HepG2 (cell line): ENCODE data around the gene HELZ. TPM values are rescaled to one million over a fixed set of nuclear protein-coding genes. Genes with fewer than 3 reads are reported as not detected.

Source experiments
- ATAC-seq: fragments of 200-7000 bp; cut with Tn5 transposase; 3 replicates; pipeline ENCODE4 v1.9.1; 2020; ENCODE audit warnings: mild to moderate bottlenecking, moderate library complexity
- BruUV-seq: library from RNA; stranded (reverse); fragments of 400-500 nt; replicated peaks from 2 replicates; lab custom pipeline; 2021; lab: Mats Ljungman, UMichigan
- CTCF ChIA-PET: fragments of 300-600 bp; formaldehyde crosslinking; extraction: SDS; loops from one replicate; lab custom pipeline; 2021; ENCODE audit warnings: low total read pairs, inconsistent platforms, low intra/inter-chr PET ratio; lab: Yijun Ruan, JAX
- POLR2A ChIA-PET: fragments of 350-600 bp; sonication (Branson Sonifier 250); formaldehyde crosslinking; loops from one replicate; lab custom pipeline; 2020; ENCODE audit warnings: antibody characterized with exemption, inconsistent platforms; lab: Yijun Ruan, JAX
- DNase-seq: peaks from one replicate; pipeline ENCODE4 v3.0.0-alpha.2; 2015; ENCODE audit warnings: low spot score
- FAIRE-seq: peaks from 3 replicates; lab custom pipeline; 2011; peaks lifted over from hg19 to GRCh38; lab: Jason Lieb, UNC
- H2AFZ ChIP-seq: one replicate; pipeline ENCODE4 v1.6.1; 2011; ENCODE audit warnings: low read length, inconsistent platforms
- H3K27ac ChIP-seq: fragments of 300-600 bp; 3 replicates; pipeline ENCODE4 v1.8.0; 2011; ENCODE audit warnings: mixed run types, mild to moderate bottlenecking, mixed read lengths, low read length, inconsistent platforms; ENCODE audit not compliant: insufficient read depth; ENCODE audit errors: extremely low read length
- H3K27me3 ChIP-seq, 2 experiments: fragments of 200-600 bp in 1 of 2; 2 replicates in 1 of 2; 3 replicates in 1 of 2; pipeline versions ENCODE4 v1.6.0 to v1.8.0; 2011; ENCODE audit warnings: low read length in 2 of 2, mild to moderate bottlenecking in 2 of 2, moderate library complexity in 2 of 2, inconsistent platforms in 1 of 2; ENCODE audit not compliant: insufficient read depth in 2 of 2, control insufficient read depth in 1 of 2
- H3K36me3 ChIP-seq, 2 experiments: fragments of 200-600 bp in 1 of 2; replicated peaks in 1 of 2; 2 replicates in 1 of 2; 3 replicates in 1 of 2; pipeline versions ENCODE4 v1.5.1 to v1.8.0; 2011; ENCODE audit warnings: low read length in 2 of 2, inconsistent platforms in 1 of 2; ENCODE audit not compliant: insufficient read depth in 2 of 2, control insufficient read depth in 1 of 2
- H3K4me1 ChIP-seq: 2 replicates; pipeline ENCODE4 v1.5.1; 2012; ENCODE audit warnings: low read length, inconsistent platforms; ENCODE audit not compliant: insufficient read depth
- H3K4me2 ChIP-seq: 2 replicates; pipeline ENCODE4 v1.6.0; 2011; ENCODE audit warnings: low read depth, low read length, inconsistent platforms
- H3K4me3 ChIP-seq, 3 experiments: fragments of 200-600 bp in 1 of 3; sonication (generic), shearing (Covaris generic) in 1 of 3; replicated peaks in 1 of 3; 2 replicates each; pipeline ENCODE4 v1.5.1; 2011 to 2016; ENCODE audit warnings: low read length in 3 of 3, inconsistent platforms in 2 of 3, low read depth in 2 of 3, mild to moderate bottlenecking in 2 of 3, control low read depth in 1 of 3, mixed read lengths in 1 of 3; ENCODE audit not compliant: insufficient read depth in 1 of 3
- H3K79me2 ChIP-seq: one replicate; pipeline ENCODE4 v1.6.1; 2011; ENCODE audit warnings: low read length, inconsistent platforms; ENCODE audit not compliant: insufficient read depth
- H3K9ac ChIP-seq: 2 replicates; pipeline ENCODE4 v1.6.0; 2011; ENCODE audit warnings: mild to moderate bottlenecking, low read depth, low read length, inconsistent platforms; ENCODE audit not compliant: insufficient read depth
- H3K9me3 ChIP-seq: 2 replicates; pipeline ENCODE4 v1.5.1; 2012; ENCODE audit warnings: mild to moderate bottlenecking, low read length
- H4K20me1 ChIP-seq: 2 replicates; pipeline ENCODE4 v1.6.0; 2011; ENCODE audit warnings: inconsistent platforms, mild to moderate bottlenecking, low read length, moderate library complexity; ENCODE audit not compliant: insufficient read depth
- BCL3 ChIP-seq: sonication (generic); formaldehyde crosslinking; IDR thresholded peaks from 2 replicates; pipeline ENCODE4 v1.5.1; 2020; ENCODE audit warnings: mild to moderate bottlenecking, missing genetic modification reagents, moderate library complexity
- CC2D1A ChIP-seq: sonication (generic); formaldehyde crosslinking; IDR thresholded peaks from 2 replicates; pipeline ENCODE4 v1.8.1; 2023; ENCODE audit warnings: mild to moderate bottlenecking, missing genetic modification reagents
- GATA4 ChIP-seq: sonication (generic); IDR thresholded peaks from 2 replicates; pipeline ENCODE4 v1.6.1; 2016; ENCODE audit warnings: antibody characterized with exemption, low read depth, borderline replicate concordance
- GMEB1 ChIP-seq: sonication (generic); formaldehyde crosslinking; IDR thresholded peaks from 2 replicates; pipeline ENCODE4 v1.5.1; 2020; ENCODE audit warnings: missing genetic modification reagents, mild to moderate bottlenecking, borderline replicate concordance
- POLR2G ChIP-seq: fragments of 200-400 bp; formaldehyde crosslinking; IDR thresholded peaks from 2 replicates; pipeline ENCODE4 v1.6.1; 2018; ENCODE audit warnings: mild to moderate bottlenecking, low read depth, low read length, moderate library complexity
- RBFOX2 ChIP-seq: fragments of 200-400 bp; formaldehyde crosslinking; IDR thresholded peaks from 2 replicates; pipeline ENCODE4 v1.6.1; 2017; ENCODE audit warnings: low read depth, mild to moderate bottlenecking, low read length
- ZNF337 ChIP-seq: sonication (generic); formaldehyde crosslinking; IDR thresholded peaks from 2 replicates; pipeline ENCODE4 v1.5.1; 2020; ENCODE audit warnings: missing genetic modification reagents, low read depth, mild to moderate bottlenecking, borderline replicate concordance
- ZNF672 ChIP-seq: sonication (generic); formaldehyde crosslinking; IDR thresholded peaks from 2 replicates; pipeline ENCODE4 v1.8.1; 2022; ENCODE audit warnings: missing genetic modification reagents
- WGBS: methylation state at CpG from one replicate; pipeline ENCODE4 v1.1.6; 2017; ENCODE audit warnings: low lambda C conversion rate; 5-methylcytosine and 5-hydroxymethylcytosine counted together
- in situ Hi-C: cut with HindIII; loops from 2 replicates; pipeline ENCODE4 v1.10.0; 2017; ENCODE audit warnings: low pct_unique_long_range_greater_than_20kb; ENCODE audit not compliant: extremely low pct_ligation_motif_present
- intact Hi-C: fragments of 100-400 bp; cut with micrococcal nuclease; formaldehyde crosslinking; loops from one replicate; pipeline ENCODE4 v1.10.0; 2022; ENCODE audit not compliant: unreplicated experiment
- polyA plus RNA-seq, 8 experiments: library from polyadenylated mRNA; depleted of rRNA in 3 of 8; stranded (reverse) in 7 of 8; unstranded in 1 of 8; fragments of >200 nt; fragmentation: Illumina TruSeq in 4 of 8; extraction: Trizol in 4 of 8; gene quantifications; 2 replicates each; pipeline versions ENCODE4 v1.2.1 to v1.2.3, GENCODE V29; 2011 to 2016; ENCODE audit warnings: low read depth in 4 of 8, missing spikeins in 1 of 8, mixed read lengths in 1 of 8; ENCODE audit not compliant: insufficient read depth in 1 of 8
- total RNA-seq, 5 experiments: library from RNA; depleted of rRNA; stranded (reverse); fragments of >200 nt; fragmentation: Illumina TruSeq; extraction: Trizol; gene quantifications; 2 replicates each; pipeline ENCODE4 v1.2.3, GENCODE V29; 2016; ENCODE audit warnings: low read depth in 1 of 5

HELZ gene
- total and polyA plus RNA-seq, 2 of the 13 experiments (the other 11 are each of a cell fraction or from before 2014, with no cell fraction given), result 35.3 to 52.4 TPM

GRCh38 chr17:67270416-67270815, 25.4 kb upstream of the HELZ start:
- no TSS peak for BruUV-seq

More at GRCh38 chr17:67270416-67270815, 25.4 kb upstream of the HELZ start:
- in situ Hi-C loops, result no loop called here
- TF ChIP-seq ZNF672 (CRISPR knock-in tag) (no peak), GATA4 (no peak), RBFOX2 (no peak), BCL3 (no peak), GMEB1 (CRISPR knock-in tag) (no peak), ZNF337 (CRISPR knock-in tag) (no peak), CC2D1A (CRISPR knock-in tag) (no peak), POLR2G (no peak)
- TF ChIP-seq, all 625 proteins: peak for 0
- Histone ChIP-seq H3K9ac (no peak overlapping the region), H3K36me3 (no peaks in the 10 kb centered on the region), H3K27me3 (no peaks in the 10 kb centered on the region), H3K4me1 (peaks cover 14% of the 10 kb centered on the region), H3K4me2 (no peak overlapping the region), H3K27ac (no peak overlapping the region), H3K9me3 (no peaks in the 10 kb centered on the region), H3K4me3 (no peak overlapping the region), H3K79me2 (no peaks in the 10 kb centered on the region), H2AFZ (no peak overlapping the region), H4K20me1 (no peaks in the 10 kb centered on the region)
- ATAC-seq (no peak), DNase-seq (no peak), FAIRE-seq (no peak)
- ChIA-PET CTCF (no interaction called here), POLR2A (no interaction called here)
- intact Hi-C loops, result loop anchor here (10.0 kb wide), 1 partner anchor 64 kb away; no protein-coding TSS in a partner anchor
- 54% methylated on average over 6 of the region's 6 CpGs for WGBS
